ENCODE measurements around the gene CADM3.

GRCh38 chr1:159146980-159147379 lies 24.4 kb upstream of the CADM3 start:
- TF ChIP-seq POLR2AphosphoS5 (IDR thresholded peaks at IDR 0.05; ENCODE audit: low read depth, low read length), result no peak
- TF ChIP-seq CTCF (IDR thresholded peaks at IDR 0.05), result no peak
- no peak for TF ChIP-seq TCF7L2 (IDR thresholded peaks at IDR 0.05; ENCODE audit: low read depth, low read length)
